ENCODE measurements around the gene LSR. TPM values are rescaled to one million over a fixed set of nuclear protein-coding genes. Genes with fewer than 3 reads are reported as not detected.

The LSR gene
- total RNA-seq, 1 experiment from 2014 or later: 0.23 TPM

- no peak for DNase-seq (ENCODE audit: low read depth)
These were observed 17.9 kb downstream of the LSR start for GRCh38 chr19:35266520-35267352.

GRCh38 chr19:35267353-35267817 lies 18.6 kb downstream of the LSR start:
- DNase-seq (ENCODE audit: low read depth): no peak

- peak; percentile 38 for DNase-seq (ENCODE audit: low read depth)
These were observed 19.2 kb downstream of the LSR start for GRCh38 chr19:35267818-35268535.

GRCh38 chr19:35268536-35269437 lies 20.0 kb downstream of the LSR start, which contains the start of gene USF2:
Gene USF2, plus strand, starts transcription at chr19:35268962. Its CDS starts 140 bp downstream, at chr19:35269102.
- peak; percentile 51 for DNase-seq (ENCODE audit: low read depth)

- DNase-seq (ENCODE audit: low read depth): peak; percentile 79
These were observed 20.8 kb downstream of the LSR start for GRCh38 chr19:35269438-35270117.

GRCh38 chr19:35270381-35270811 lies 21.6 kb downstream of the LSR start:
- DNase-seq (ENCODE audit: low read depth): no peak

- DNase-seq (ENCODE audit: low read depth): no peak
These were observed 22.7 kb downstream of the LSR start for GRCh38 chr19:35271546-35271945.

- DNase-seq (ENCODE audit: low read depth): no peak
These were observed 23.4 kb downstream of the LSR start for GRCh38 chr19:35272122-35272719.

GRCh38 chr19:35272954-35273649 lies 24.3 kb downstream of the LSR start:
- DNase-seq (ENCODE audit: low read depth): no peak

GRCh38 chr19:35273686-35274259 lies 25.0 kb downstream of the LSR start:
- DNase-seq (ENCODE audit: low read depth): no peak

- DNase-seq (ENCODE audit: low read depth): no peak
These were observed 25.5 kb downstream of the LSR start for GRCh38 chr19:35274323-35274722.

- no peak for DNase-seq (ENCODE audit: low read depth)
These were observed 28.0 kb downstream of the LSR start for GRCh38 chr19:35276706-35277281.

- no peak for DNase-seq (ENCODE audit: low read depth)
These were observed 29.9 kb downstream of the LSR start for GRCh38 chr19:35278578-35279284.

- no peak for DNase-seq (ENCODE audit: low read depth)
These were observed 30.6 kb downstream of the LSR start for GRCh38 chr19:35279374-35279773.

GRCh38 chr19:35279985-35280821 lies 31.4 kb downstream of the LSR start:
- DNase-seq (ENCODE audit: low read depth): no peak

GRCh38 chr19:35281303-35281702 lies 32.5 kb downstream of the LSR start:
- no peak for DNase-seq (ENCODE audit: low read depth)
